Activated T-cell treated with anti-CD3 and anti-CD28 coated beads, Interleukin-2, amount 50 U/mL, for 4 hours (primary cell): ENCODE measurements around the gene MRPL20. TPM values are rescaled to one million over a fixed set of nuclear protein-coding genes. Genes with fewer than 3 reads are reported as not detected.
"Not testable (repeated sequence)": the region's sequence is repeated elsewhere in the genome, so short reads cannot be mapped to it uniquely, and the experiment has no call there.

Experiments
- ATAC-seq, 2 donors: fragments of 200-7000 bp; cut with Tn5 transposase; one replicate each; pipeline ENCODE4 v1.10.0; 2021
- DNase-seq: peaks from one replicate; pipeline ENCODE4 v3.0.0-alpha.2; 2020
- H3K27me3 Mint-ChIP-seq: one replicate; pipeline ENCODE4 v1.8.0; 2021; ENCODE audit warnings: low read depth, mixed read lengths
- H3K36me3 Mint-ChIP-seq: one replicate; pipeline ENCODE4 v1.8.0; 2022; ENCODE audit warnings: mixed read lengths; ENCODE audit not compliant: insufficient read depth
- H3K4me1 Mint-ChIP-seq: one replicate; pipeline ENCODE4 v1.8.0; 2021; ENCODE audit warnings: low read depth, mixed read lengths
- H3K4me3 Mint-ChIP-seq: one replicate; pipeline ENCODE4 v1.8.0; 2021; ENCODE audit warnings: mild to moderate bottlenecking, moderate library complexity, mixed read lengths
- H3K9me3 Mint-ChIP-seq: one replicate; pipeline ENCODE4 v1.8.0; 2021; ENCODE audit warnings: mixed read lengths
- total RNA-seq, 3 donors: library from RNA; stranded (reverse); gene quantifications; one replicate each; pipeline ENCODE4 v1.2.1, GENCODE V29; 2021

The MRPL20 gene
- total RNA-seq, 3 donors from 2014 or later, result 254 to 300 (median 271) TPM

DNA sequence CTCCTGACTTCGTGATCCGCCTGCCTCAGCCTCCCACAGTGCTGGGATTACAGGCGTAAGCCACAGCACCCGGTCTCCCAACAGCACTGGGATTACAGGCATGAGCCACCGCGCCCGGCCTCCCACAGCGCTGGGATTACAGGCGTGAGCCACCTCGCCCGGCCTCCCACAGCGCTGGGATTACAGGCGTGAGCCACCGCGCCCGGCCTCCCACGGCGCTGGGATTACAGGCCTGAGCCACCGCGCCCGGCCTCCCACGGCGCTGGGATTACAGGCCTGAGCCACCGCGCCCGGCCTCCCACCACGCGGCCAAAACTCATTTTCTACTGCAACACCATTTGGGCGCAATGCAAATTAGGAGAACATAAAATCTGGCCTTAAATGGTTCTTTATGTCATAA lies 21.8 kb downstream of the MRPL20 start:
- ATAC-seq, H3K9me3 Mint-ChIP-seq: not testable (repeated sequence)

DNA sequence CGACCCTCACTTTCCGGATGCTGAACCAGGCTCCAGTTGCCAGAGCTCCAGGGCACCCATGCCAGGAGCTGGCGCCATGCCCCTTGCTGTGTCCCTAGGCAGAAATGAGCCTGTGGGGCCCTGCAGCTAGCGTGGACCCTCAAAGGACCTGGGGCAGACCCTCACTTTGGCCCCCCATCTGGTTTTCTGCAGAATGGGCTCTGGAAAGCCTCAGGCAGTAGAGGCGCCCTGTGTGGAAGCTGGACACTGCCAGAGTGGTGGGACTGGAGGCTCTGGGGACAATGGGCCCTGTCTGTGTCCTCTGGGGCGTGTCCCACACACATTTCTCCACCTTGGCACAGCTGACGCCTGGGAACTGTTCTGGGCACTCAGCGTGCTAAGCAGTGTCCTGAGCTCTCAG lies 25.8 kb downstream of the MRPL20 start:
- H3K9me3 Mint-ChIP-seq, result no peaks in the 10 kb centered on the region
- DNase-seq (no peak), ATAC-seq (no peak)
- no peak overlapping the region for H3K4me3 Mint-ChIP-seq
- H3K27me3 Mint-ChIP-seq, result no peaks in the 10 kb centered on the region
- peaks cover 4% of the 10 kb centered on the region for H3K36me3 Mint-ChIP-seq
- H3K4me1 Mint-ChIP-seq, result no peaks in the 10 kb centered on the region

More for the DNA sequence above, 21.8 kb downstream of the MRPL20 start:
- DNase-seq, H3K27me3 Mint-ChIP-seq, H3K4me3 Mint-ChIP-seq, H3K4me1 Mint-ChIP-seq: not testable (repeated sequence)
- H3K36me3 Mint-ChIP-seq, result peaks cover 20% of the 10 kb centered on the region

DNA sequence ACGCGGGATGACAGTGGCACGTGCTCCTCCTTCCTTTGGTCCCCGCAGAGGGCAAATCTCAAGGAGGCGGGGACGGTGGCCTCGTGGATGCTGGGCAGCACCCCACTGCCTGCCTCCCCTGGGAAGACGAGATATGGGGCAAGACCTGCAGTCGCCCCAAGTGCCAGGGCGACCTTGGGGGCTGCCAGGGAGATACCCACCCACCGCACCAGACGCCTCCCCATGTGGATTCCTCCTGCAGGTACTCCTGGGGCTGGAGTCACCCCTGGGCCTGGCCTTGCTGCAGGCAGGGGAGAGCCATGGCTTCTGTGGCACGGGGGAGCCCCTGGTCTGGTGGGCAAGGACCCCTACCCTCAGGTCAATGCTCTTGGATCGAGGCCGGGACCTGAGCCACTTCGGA lies 26.2 kb downstream of the MRPL20 start:
- DNase-seq (no peak), ATAC-seq (no peak)
- Mint-ChIP-seq H3K4me1 (no peaks in the 10 kb centered on the region), H3K36me3 (no peaks in the 10 kb centered on the region), H3K4me3 (no peak overlapping the region), H3K27me3 (no peaks in the 10 kb centered on the region), H3K9me3 (no peaks in the 10 kb centered on the region)

DNA sequence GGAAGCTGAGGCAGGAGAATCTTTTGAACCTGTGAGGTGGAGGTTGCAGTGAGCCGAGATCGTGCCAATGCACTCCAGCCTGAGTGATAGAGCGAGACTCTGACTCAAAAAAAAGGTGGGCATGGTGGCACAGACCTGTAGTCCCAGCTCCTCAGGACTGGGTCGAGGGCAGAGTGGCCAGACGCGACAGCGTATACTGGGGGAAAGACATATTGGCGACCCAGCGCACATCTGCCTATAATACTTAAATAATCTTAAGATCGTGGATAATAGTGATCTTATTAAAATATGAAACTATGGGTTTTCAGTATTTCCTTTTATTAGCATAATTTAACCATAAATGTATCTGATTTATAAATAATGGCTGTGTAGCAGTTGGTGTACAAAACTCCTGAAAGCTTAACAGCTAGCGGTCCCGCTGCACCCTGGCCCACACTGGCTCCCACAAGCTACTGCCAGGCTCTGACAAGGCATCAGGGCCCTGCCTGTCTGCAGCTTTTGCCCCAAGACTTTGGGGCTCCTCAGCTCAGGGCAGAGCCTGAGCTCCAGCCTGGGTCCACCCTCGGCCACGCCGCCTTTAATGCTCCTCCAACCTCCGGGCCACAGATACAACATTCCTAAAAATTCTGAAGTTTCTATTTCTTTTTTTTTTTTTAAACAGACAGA lies 29.4 kb downstream of the MRPL20 start:
- Mint-ChIP-seq H3K36me3 (peaks cover 2% of the 10 kb centered on the region), H3K4me1 (peaks cover 13% of the 10 kb centered on the region), H3K9me3 (no peaks in the 10 kb centered on the region)

DNA sequence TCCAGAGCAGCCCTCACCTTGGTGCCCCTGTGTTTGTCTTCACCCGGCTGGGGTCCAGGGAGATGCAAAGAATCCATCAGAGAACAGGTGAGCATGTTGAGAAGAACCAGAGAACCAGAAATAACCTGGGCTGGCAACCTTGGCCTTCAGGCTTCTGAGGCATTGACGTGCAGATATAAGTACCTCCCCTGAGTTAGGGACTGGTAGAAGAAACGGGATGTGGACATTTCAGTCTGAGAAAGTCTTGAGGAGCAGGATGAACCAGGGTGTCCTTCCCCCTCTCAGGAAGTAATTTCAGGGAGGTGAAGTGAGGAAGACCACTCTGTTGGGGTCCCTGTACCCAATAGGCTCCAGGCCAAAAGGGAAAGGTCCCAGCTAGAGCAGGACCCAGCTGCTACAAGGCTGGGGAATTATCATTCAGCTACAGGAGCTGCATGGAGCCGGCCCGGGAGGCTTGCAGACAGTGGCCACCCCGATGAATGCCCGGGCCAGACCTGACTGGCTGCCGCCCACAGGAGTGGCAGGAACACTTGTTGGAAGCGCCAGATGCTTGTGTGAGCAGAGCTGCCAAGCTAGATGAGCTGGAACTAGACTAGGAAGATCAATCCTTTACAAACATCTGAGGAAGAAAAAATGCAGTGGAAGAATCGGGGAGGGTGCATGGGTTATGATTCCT lies 30.4 kb downstream of the MRPL20 start:
- no peaks in the 10 kb centered on the region for H3K9me3 Mint-ChIP-seq
- H3K36me3 Mint-ChIP-seq, result peaks cover 2% of the 10 kb centered on the region
- peaks cover 19% of the 10 kb centered on the region for H3K4me1 Mint-ChIP-seq
- ATAC-seq (no peak), DNase-seq (no peak)
- peak overlapping the region; percentile 66 for H3K4me3 Mint-ChIP-seq
- H3K27me3 Mint-ChIP-seq, result no peaks in the 10 kb centered on the region

More for the DNA sequence above, 29.4 kb downstream of the MRPL20 start:
- DNase-seq, result no peak
- no peak overlapping the region for H3K4me3 Mint-ChIP-seq
- ATAC-seq, result no peak
- no peaks in the 10 kb centered on the region for H3K27me3 Mint-ChIP-seq

DNA sequence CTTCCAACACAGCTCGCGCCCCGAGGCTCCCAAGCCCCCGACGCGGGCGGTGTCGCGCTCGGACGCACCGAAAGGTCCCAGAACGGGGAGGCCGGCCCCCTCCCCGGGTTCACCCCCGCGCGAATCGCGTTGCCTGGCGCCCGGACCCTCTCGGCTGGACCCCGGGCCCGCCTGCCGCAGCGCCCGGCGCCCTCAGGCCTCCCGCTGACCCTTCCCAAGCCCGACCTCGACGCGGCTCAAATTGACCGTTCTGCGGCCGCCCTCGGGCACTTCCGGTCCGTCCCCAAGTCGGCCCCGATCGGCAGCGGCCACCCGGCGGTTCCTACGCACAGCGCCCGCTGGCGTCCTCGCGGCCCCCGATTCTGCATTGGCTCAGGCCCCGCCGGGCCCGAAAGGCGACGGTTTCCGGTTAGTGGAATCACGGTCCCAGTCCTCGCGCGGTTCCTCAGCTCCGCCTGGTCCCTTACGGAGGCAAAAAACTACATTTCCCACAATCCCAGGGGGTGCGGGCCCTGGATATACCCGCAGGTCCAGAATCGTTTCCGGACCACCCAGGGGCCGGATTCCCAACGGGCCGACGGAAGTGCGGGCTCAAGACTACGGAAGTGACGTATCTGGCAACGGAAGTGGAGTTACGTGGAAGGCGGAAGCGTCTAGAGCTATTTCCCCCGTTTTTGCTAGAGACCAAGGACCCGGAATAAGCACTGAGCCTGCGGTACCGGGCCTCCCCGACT lies 32.0 kb downstream of the MRPL20 start, which contains the start of gene AURKAIP1:
Gene AURKAIP1 (minus strand): TSS at position 279 of the 734 bp plus-strand sequence. CDS start 451 bp downstream, outside the sequence.
- DNase-seq (peak; percentile 92), ATAC-seq (peak; percentile 96 to 97)
- H3K4me1 Mint-ChIP-seq, result peaks cover 23% of the 10 kb centered on the region
- H3K9me3 Mint-ChIP-seq, result no peaks in the 10 kb centered on the region
- peaks cover 2% of the 10 kb centered on the region for H3K36me3 Mint-ChIP-seq
- peak within 1 kb of the TSS; percentile 89 for H3K4me3 Mint-ChIP-seq
- H3K27me3 Mint-ChIP-seq, result no peaks in the 10 kb centered on the region

DNA sequence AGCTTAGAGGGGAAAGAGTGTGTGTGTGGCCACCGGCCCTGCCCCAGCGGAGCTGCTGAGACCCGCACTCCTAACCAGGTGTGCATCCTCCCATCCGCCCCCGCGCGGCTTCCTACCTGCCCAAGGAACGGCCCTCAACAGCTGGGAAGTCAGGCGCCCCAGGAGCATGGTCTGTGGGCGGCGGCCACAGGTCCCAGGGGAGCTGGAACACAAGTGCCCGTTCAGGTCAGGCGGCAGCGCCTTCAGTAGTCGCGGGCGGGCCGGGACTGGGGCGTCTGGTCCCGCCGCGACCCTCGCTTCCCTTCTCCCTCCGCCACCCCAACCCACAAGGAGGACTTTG lies 32.5 kb downstream of the MRPL20 start:
- ATAC-seq (peak in 1 of 2 donors; percentile 0), DNase-seq (no peak)
- peaks cover 23% of the 10 kb centered on the region for H3K4me1 Mint-ChIP-seq

DNA sequence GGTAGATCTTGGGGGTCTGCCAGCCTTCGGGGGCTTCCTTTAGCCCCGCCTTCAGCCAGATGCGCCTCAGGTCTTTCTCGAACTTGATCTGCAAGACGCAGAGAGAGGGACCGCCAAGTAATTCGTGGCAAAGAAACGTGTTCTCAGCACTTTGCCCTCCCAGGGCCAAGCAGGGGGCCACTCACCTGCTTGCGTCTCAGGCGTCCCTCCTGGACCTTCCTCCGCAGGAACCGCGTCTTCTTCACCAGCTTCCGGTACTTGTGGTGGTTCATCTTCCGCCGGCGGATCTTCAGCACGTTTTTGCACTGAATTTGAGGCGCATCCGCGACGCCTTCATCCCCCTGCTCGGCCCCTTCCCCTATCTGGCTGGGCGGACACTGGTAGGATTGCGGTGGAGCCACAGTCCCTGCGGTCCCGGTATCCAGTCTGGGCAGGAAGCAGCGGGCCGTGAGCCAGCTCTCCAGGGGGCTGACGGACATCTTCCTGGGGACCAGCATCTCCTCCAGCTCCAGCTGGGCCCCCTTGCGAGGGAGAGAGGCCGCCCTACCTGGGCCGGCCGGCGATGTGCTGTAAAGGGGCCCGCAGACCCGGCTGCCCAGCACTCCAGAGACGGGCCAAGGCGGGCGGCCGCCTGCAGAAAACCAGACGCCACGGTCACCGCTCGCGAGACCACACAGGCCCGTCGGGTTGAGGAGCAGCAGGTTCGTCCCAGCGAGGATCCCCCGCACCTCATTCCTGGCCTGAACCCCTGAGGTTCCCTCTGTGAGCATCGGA lies 33.1 kb downstream of the MRPL20 start:
- H3K36me3 Mint-ChIP-seq, result peaks cover 2% of the 10 kb centered on the region
- ATAC-seq, result no peak
- DNase-seq, result no peak
- H3K4me3 Mint-ChIP-seq, result peak overlapping the region; percentile 89
- H3K4me1 Mint-ChIP-seq, result peaks cover 23% of the 10 kb centered on the region
- no peaks in the 10 kb centered on the region for H3K9me3 Mint-ChIP-seq
- no peaks in the 10 kb centered on the region for H3K27me3 Mint-ChIP-seq

More for the DNA sequence above, 32.5 kb downstream of the MRPL20 start:
- Mint-ChIP-seq H3K9me3 (no peaks in the 10 kb centered on the region), H3K36me3 (peaks cover 2% of the 10 kb centered on the region), H3K4me3 (peak overlapping the region; percentile 89), H3K27me3 (no peaks in the 10 kb centered on the region)

DNA sequence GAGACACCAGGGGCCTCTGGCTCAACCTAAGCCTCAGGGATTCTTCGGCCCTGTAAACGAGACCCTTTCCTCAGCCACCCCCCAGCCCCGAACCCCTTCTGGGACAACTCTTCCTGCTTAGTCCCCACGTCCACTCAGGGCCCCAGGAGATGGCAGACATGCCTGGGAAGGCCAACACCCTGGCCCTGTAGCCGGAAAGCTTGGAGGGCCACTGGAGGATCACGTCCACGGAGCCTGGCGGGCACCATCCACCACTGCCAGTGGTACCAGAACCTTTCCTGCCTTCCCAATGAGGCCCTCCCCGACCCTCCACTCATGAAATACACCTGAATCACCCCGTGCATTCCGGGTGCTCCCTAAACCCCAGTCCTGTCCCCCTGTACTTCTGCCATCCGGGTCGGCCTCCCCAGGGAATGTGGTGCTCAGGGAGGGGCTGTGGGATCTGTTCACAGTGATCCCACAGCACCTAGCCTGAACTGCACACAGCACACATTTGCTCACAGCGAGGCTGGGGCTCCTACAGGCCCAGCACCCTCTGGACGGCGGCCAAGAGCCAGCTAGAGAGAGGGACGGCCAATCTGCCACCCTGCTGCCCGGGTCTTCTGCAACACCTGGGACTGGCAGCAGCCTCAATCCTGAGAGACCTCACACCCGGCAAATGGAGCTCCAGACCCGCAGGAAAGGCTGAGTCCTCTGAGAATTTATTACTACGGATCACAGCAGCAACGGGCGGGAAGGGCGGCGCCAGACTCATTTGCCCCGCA lies 33.9 kb downstream of the MRPL20 start:
- Mint-ChIP-seq H3K27me3 (no peaks in the 10 kb centered on the region), H3K4me3 (peak overlapping the region; percentile 89), H3K9me3 (no peaks in the 10 kb centered on the region), H3K4me1 (peaks cover 23% of the 10 kb centered on the region), H3K36me3 (peaks cover 2% of the 10 kb centered on the region)
- ATAC-seq, result no peak
- DNase-seq, result no peak

DNA sequence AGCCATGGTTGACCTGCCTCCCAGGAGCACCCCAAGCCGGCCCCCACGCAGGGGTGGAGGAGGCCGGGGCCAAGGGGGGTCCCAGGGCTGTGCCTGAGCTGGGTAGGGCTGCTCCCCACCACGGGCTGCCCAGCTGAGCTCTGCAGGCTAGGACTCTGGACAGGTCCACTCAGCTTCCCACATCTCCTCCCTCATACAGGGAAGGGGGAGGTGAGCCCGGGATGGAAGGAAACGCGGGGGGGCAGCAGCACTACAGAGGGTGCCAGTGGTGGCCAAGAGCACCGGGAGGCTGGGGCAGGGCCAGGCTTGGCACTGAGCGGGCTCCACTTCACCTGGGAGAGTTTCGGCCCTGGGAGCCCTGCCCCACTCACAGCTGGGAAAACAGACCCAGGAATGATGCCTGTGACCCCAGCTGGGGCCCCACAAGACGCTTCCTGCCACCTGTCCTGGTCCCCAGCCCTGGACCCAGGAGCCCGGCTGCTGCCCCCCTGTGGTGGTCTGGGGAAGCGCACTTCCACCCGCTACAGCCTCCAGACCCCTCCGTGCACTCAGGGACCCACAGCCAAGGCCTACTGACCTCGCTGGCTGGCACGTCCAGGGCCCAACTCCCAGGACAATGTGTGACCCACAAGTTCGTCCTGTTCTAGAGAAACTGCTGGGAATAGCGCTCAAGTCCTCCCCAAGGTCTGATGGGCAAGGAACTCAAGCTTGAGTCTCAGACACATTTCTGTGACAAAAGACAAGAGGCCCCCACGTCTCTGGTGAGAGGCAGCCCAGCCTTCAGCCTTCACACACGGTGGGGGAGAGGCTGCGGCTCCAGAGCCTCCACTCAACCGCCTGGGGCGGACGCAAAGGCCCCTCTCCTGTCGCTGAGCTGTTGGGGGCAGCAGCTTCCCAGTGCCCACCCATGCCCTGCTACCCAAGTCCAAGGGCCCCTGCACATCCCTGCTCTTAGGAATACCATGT lies 35.1 kb downstream of the MRPL20 start:
- Mint-ChIP-seq H3K27me3 (no peaks in the 10 kb centered on the region), H3K36me3 (peaks cover 2% of the 10 kb centered on the region), H3K9me3 (no peaks in the 10 kb centered on the region), H3K4me3 (peak overlapping the region; percentile 66), H3K4me1 (peaks cover 23% of the 10 kb centered on the region)
- ATAC-seq (peak; percentile 23 to 33), DNase-seq (peak; percentile 74)

DNA sequence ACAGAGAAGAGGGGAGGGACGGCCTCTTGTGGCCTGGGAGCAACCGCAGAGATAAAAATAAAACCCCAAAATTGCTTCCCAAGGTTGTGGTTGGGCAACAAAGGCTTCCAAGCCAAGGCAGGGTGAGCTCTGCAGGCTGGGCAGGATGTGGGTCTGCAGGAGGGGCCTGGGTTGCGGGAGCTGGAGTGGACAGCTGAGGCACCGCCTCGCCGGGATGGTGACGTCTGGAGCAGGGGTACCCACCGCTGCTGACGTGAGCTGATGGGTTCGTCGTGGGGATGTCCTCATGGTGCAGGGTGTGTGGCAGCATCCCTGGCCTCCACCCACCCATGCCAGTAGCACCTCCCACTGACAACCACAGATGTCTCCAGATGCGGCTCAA lies 35.7 kb downstream of the MRPL20 start:
- DNase-seq (no peak), ATAC-seq (no peak)
- Mint-ChIP-seq H3K36me3 (peaks cover 2% of the 10 kb centered on the region), H3K9me3 (no peaks in the 10 kb centered on the region), H3K4me1 (peaks cover 23% of the 10 kb centered on the region), H3K27me3 (no peaks in the 10 kb centered on the region), H3K4me3 (peak overlapping the region; percentile 40)

DNA sequence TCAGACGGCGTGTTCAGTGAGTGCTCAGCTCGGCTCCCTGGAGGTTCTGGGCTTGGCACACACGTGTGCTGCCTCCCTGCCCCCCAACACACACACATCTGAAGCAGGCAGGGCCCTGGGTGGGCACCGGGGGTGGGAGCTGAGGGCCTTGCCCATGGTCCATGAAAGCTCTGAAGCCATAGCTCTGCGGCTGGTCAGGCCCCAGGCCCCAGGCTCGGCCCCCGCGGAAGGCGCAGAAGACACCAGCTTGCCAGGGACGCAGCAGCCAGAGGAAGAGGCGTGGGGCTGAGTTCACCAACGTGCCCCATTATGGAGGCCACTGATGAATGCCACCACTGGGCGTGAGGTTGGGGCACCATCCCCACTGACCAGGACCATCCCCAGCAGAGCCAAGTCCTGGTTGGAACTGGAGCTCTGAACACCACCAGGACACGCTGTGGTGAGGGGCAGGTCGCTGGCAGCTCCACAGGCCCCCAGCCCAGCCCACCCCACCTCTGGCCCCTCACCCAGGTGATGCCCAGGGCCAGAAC lies 36.3 kb downstream of the MRPL20 start:
- H3K27me3 Mint-ChIP-seq, result no peaks in the 10 kb centered on the region
- H3K4me3 Mint-ChIP-seq, result no peak overlapping the region
- no peak for DNase-seq
- no peaks in the 10 kb centered on the region for H3K9me3 Mint-ChIP-seq
- no peak for ATAC-seq
- H3K36me3 Mint-ChIP-seq, result peaks cover 2% of the 10 kb centered on the region
- peaks cover 23% of the 10 kb centered on the region for H3K4me1 Mint-ChIP-seq
